HepG2 (cell line): ENCODE results near the gene COL27A1. TPM values are rescaled to one million over a fixed set of nuclear protein-coding genes. Genes with fewer than 3 reads are reported as not detected.

Experiments
- ATF7 ChIP-seq, 2 experiments: fragments of 450-650 bp in 1 of 2; sonication (generic) in 1 of 2; formaldehyde crosslinking in 1 of 2; IDR thresholded peaks; 2 replicates each; pipeline versions ENCODE4 v1.4.0 to v1.6.1; 2016 to 2020; ENCODE audit warnings: antibody characterized with exemption in 1 of 2, mild to moderate bottlenecking in 1 of 2, missing genetic modification reagents in 1 of 2
- CERS6 ChIP-seq: sonication (generic); formaldehyde crosslinking; IDR thresholded peaks from 2 replicates; pipeline ENCODE4 v1.5.0; 2020; ENCODE audit warnings: missing genetic modification reagents
- CTCF ChIP-seq: sonication (generic); formaldehyde crosslinking; IDR thresholded peaks from 2 replicates; pipeline ENCODE4 v1.5.0; 2020; ENCODE audit warnings: mild to moderate bottlenecking, missing genetic modification reagents, moderate library complexity
- DPF2 ChIP-seq: sonication (generic); formaldehyde crosslinking; IDR thresholded peaks from 2 replicates; pipeline ENCODE4 v1.4.0; 2020; ENCODE audit warnings: mild to moderate bottlenecking, low read depth, missing genetic modification reagents, borderline replicate concordance
- EED ChIP-seq: sonication (generic); formaldehyde crosslinking; IDR thresholded peaks from 2 replicates; pipeline ENCODE4 v1.5.0; 2020; ENCODE audit warnings: mild to moderate bottlenecking, missing genetic modification reagents
- GATAD1 ChIP-seq: IDR thresholded peaks from 2 replicates; pipeline ENCODE4 v1.6.1; 2016; ENCODE audit warnings: missing genetic modification reagents, missing compliant biosample characterization
- MAZ ChIP-seq, 2 experiments: sonication (generic) in 1 of 2; formaldehyde crosslinking in 1 of 2; IDR thresholded peaks; 2 replicates each; pipeline versions ENCODE4 v1.5.0 to v1.6.1; 2012 to 2020; ENCODE audit warnings: low read depth in 2 of 2, mild to moderate bottlenecking in 2 of 2, borderline replicate concordance in 1 of 2, improper control_type of control experiment in 1 of 2, low read length in 1 of 2, missing genetic modification reagents in 1 of 2, moderate library complexity in 1 of 2
- NFE2L1 ChIP-seq: sonication (generic); formaldehyde crosslinking; IDR thresholded peaks from 2 replicates; pipeline ENCODE4 v1.4.0; 2020; ENCODE audit warnings: missing genetic modification reagents, mild to moderate bottlenecking, borderline replicate concordance
- NFE2L2 ChIP-seq: fragments of 150-350 bp; IDR thresholded peaks from 2 replicates; pipeline ENCODE4 v1.6.1; 2014; ENCODE audit warnings: low read length
- NR2F2 ChIP-seq: IDR thresholded peaks from 2 replicates; pipeline ENCODE4 v1.6.1; 2012; ENCODE audit warnings: low read depth, inconsistent platforms, borderline replicate concordance
- PAF1 ChIP-seq: IDR thresholded peaks from 2 replicates; pipeline ENCODE4 v1.6.1; 2016; ENCODE audit warnings: missing genetic modification reagents, missing compliant biosample characterization
- RBAK ChIP-seq: sonication (generic); formaldehyde crosslinking; IDR thresholded peaks from 2 replicates; pipeline ENCODE4 v1.5.1; 2020; ENCODE audit warnings: mild to moderate bottlenecking, missing genetic modification reagents
- RFXANK ChIP-seq: IDR thresholded peaks from 2 replicates; pipeline ENCODE4 v1.6.1; 2016
- SATB2 ChIP-seq: sonication (generic); formaldehyde crosslinking; IDR thresholded peaks from 2 replicates; pipeline ENCODE4 v1.5.0; 2020; ENCODE audit warnings: missing genetic modification reagents
- SNAI1 ChIP-seq: sonication (generic); formaldehyde crosslinking; IDR thresholded peaks from 2 replicates; pipeline ENCODE4 v1.5.0; 2020; ENCODE audit warnings: mild to moderate bottlenecking, missing genetic modification reagents, borderline replicate concordance
- SOX5 ChIP-seq: IDR thresholded peaks from 2 replicates; pipeline ENCODE4 v1.6.1; 2016; ENCODE audit warnings: borderline replicate concordance
- ZBTB14 ChIP-seq: sonication (generic); formaldehyde crosslinking; IDR thresholded peaks from 2 replicates; pipeline ENCODE4 v1.4.0; 2020; ENCODE audit warnings: missing genetic modification reagents
- ZBTB2 ChIP-seq: sonication (generic); formaldehyde crosslinking; IDR thresholded peaks from 2 replicates; pipeline ENCODE4 v1.8.0; 2022; ENCODE audit warnings: low read depth, missing genetic modification reagents
- ZBTB21 ChIP-seq: sonication (generic); formaldehyde crosslinking; IDR thresholded peaks from 2 replicates; pipeline ENCODE4 v1.4.0; 2020; ENCODE audit warnings: missing genetic modification reagents
- ZBTB34 ChIP-seq: sonication (generic); formaldehyde crosslinking; IDR thresholded peaks from 2 replicates; pipeline ENCODE4 v1.8.0; 2022; ENCODE audit warnings: mild to moderate bottlenecking, missing genetic modification reagents
- ZNF629 ChIP-seq: sonication (generic); formaldehyde crosslinking; conservative IDR thresholded peaks from 2 replicates; pipeline ENCODE4 v1.5.0; 2020; ENCODE audit warnings: missing genetic modification reagents
- ZNF788 ChIP-seq: sonication (generic); formaldehyde crosslinking; IDR thresholded peaks from 2 replicates; pipeline ENCODE4 v1.5.0; 2020; ENCODE audit warnings: mild to moderate bottlenecking, missing genetic modification reagents, borderline replicate concordance
- polyA plus RNA-seq, 8 experiments: library from polyadenylated mRNA; depleted of rRNA in 3 of 8; stranded (reverse) in 7 of 8; unstranded in 1 of 8; fragments of >200 nt; fragmentation: Illumina TruSeq in 4 of 8; extraction: Trizol in 4 of 8; gene quantifications; 2 replicates each; pipeline versions ENCODE4 v1.2.1 to v1.2.3, GENCODE V29; 2011 to 2016; ENCODE audit warnings: low read depth in 4 of 8, missing spikeins in 1 of 8, mixed read lengths in 1 of 8; ENCODE audit not compliant: insufficient read depth in 1 of 8
- total RNA-seq, 5 experiments: library from RNA; depleted of rRNA; stranded (reverse); fragments of >200 nt; fragmentation: Illumina TruSeq; extraction: Trizol; gene quantifications; 2 replicates each; pipeline ENCODE4 v1.2.3, GENCODE V29; 2016; ENCODE audit warnings: low read depth in 1 of 5

Gene COL27A1
- total and polyA plus RNA-seq, 2 of the 13 experiments (the other 11 are each of a cell fraction or from before 2014, with no cell fraction given), result 71.3 to 89.1 TPM

GRCh38 chr9:114108016-114108833, 47.1 kb upstream of the COL27A1 start (continued):
- no peak for TF ChIP-seq NFE2L1 (CRISPR knock-in tag)
- TF ChIP-seq CERS6 (CRISPR knock-in tag), result no peak
- TF ChIP-seq DPF2 (CRISPR knock-in tag), result no peak
- TF ChIP-seq ATF7 (IDR thresholded peaks at IDR 0.05), result no peak
- no peak for TF ChIP-seq ATF7 (CRISPR knock-in tag; IDR thresholded peaks at IDR 0.05)
- TF ChIP-seq NR2F2, result no peak
- TF ChIP-seq CTCF (CRISPR knock-in tag), result peak; percentile 99
- TF ChIP-seq EED (CRISPR knock-in tag), result peak; percentile 58; the same call in 1 of the 2 replicates
- TF ChIP-seq GATAD1 (CRISPR knock-in tag), result peak; percentile 53; the same call in 1 of the 2 replicates
- TF ChIP-seq SATB2 (CRISPR knock-in tag), result no peak
- TF ChIP-seq ZBTB21 (CRISPR knock-in tag), result no peak
- TF ChIP-seq ZBTB2 (CRISPR knock-in tag), result no peak
- TF ChIP-seq SOX5 (CRISPR knock-in tag), result peak; percentile 61; the same call in 1 of the 2 replicates
- TF ChIP-seq ZNF629 (CRISPR knock-in tag), result peak; percentile 40; the same call in 1 of the 2 replicates
- no peak; the same call in 1 of the 2 replicates for TF ChIP-seq RFXANK (CRISPR knock-in tag)
- no peak for TF ChIP-seq ZBTB34
- TF ChIP-seq ZNF788 (CRISPR knock-in tag), result peak; percentile 77; the same call in 1 of the 2 replicates
- TF ChIP-seq ZBTB14 (CRISPR knock-in tag), result peak; percentile 32; the same call in 1 of the 2 replicates
- TF ChIP-seq RBAK (CRISPR knock-in tag), result peak; percentile 88
- no peak for TF ChIP-seq PAF1 (CRISPR knock-in tag)
- no peak for TF ChIP-seq SNAI1 (CRISPR knock-in tag)
- peak; percentile 70; the same call in 1 of the 2 replicates for TF ChIP-seq MAZ (IDR thresholded peaks at IDR 0.05; ENCODE audit: borderline replicate concordance, low read depth, low read length)
- TF ChIP-seq MAZ (CRISPR knock-in tag; IDR thresholded peaks at IDR 0.05; ENCODE audit: low read depth), result peak; percentile 76
- TF ChIP-seq NFE2L2, result no peak
